Heart right ventricle (tissue), 16 donors: ENCODE data around the gene LRP1-AS. TPM values are rescaled to one million over a fixed set of nuclear protein-coding genes. Genes with fewer than 3 reads are reported as not detected.

ENCODE experiments used
- ATAC-seq, 8 donors: fragments of 200-7000 bp; cut with Tn5 transposase; one replicate each; pipeline ENCODE4 v1.9.1; 2020; ENCODE audit warnings: mild to moderate bottlenecking in 8 of 8, moderate library complexity in 8 of 8, moderate number of reproducible peaks in 1 of 8
- DNase-seq, 2 donors: peaks; one replicate each; pipeline ENCODE4 v3.0.0-alpha.2; 2020
- H3K27ac ChIP-seq, 10 donors: fragments of 200-600 bp; sonication (generic) in 2 of 10; one replicate each; pipeline versions ENCODE4 v1.5.0 to v1.8.0; 2020 to 2022; ENCODE audit warnings: mild to moderate bottlenecking in 3 of 10
- H3K27me3 ChIP-seq, 7 donors: fragments of 200-600 bp; one replicate each; pipeline ENCODE4 v1.8.0; 2021 to 2022; ENCODE audit warnings: mild to moderate bottlenecking in 2 of 7
- H3K36me3 ChIP-seq, 9 donors: fragments of 200-600 bp; sonication (generic) in 1 of 9; one replicate each; pipeline versions ENCODE4 v1.5.0 to v1.8.0; 2020 to 2022; ENCODE audit warnings: mild to moderate bottlenecking in 2 of 9
- H3K4me1 ChIP-seq, 9 donors: fragments of 200-600 bp; sonication (generic) in 1 of 9; one replicate each; pipeline versions ENCODE4 v1.5.0 to v1.8.0; 2020 to 2022; ENCODE audit warnings: mild to moderate bottlenecking in 4 of 9
- H3K4me3 ChIP-seq, 10 donors: fragments of 200-600 bp; sonication (generic) in 2 of 10; one replicate each; pipeline versions ENCODE4 v1.5.0 to v1.8.0; 2020 to 2022; ENCODE audit warnings: mild to moderate bottlenecking in 7 of 10, moderate library complexity in 2 of 10
- H3K9me3 ChIP-seq, 11 donors: fragments of 200-600 bp in 10 of 11; sonication (generic) in 2 of 11; one replicate each; pipeline versions ENCODE4 v1.5.0 to v1.8.0; 2013 to 2022; ENCODE audit warnings: mild to moderate bottlenecking in 2 of 11, control low read depth in 1 of 11, moderate library complexity in 1 of 11
- CTCF ChIP-seq, 9 donors: fragments of 200-600 bp; sonication (generic) in 2 of 9; IDR thresholded peaks; one replicate each; pipeline versions ENCODE4 v1.5.0 to v1.8.0; 2021 to 2022; ENCODE audit warnings: antibody characterized with exemption in 9 of 9, mild to moderate bottlenecking in 5 of 9, moderate library complexity in 1 of 9
- WGBS, 2 donors: extraction: QIAGEN DNeasy Blood & Tissue Kit; methylation state at CpG; one replicate each; pipeline ENCODE4 v1.1.7; 2013; ENCODE audit warnings: inconsistent platforms in 1 of 2; 5-methylcytosine and 5-hydroxymethylcytosine counted together
- intact Hi-C, 10 donors: fragments of 100-400 bp; cut with DNase I; formaldehyde crosslinking; loops; one replicate each; pipeline versions ENCODE4 v1.11.1 to v1.14.2; 2022
- polyA plus RNA-seq, 2 donors: library from polyadenylated mRNA; stranded (reverse); fragments of 200-250 nt; gene quantifications; one replicate each; pipeline ENCODE4 v1.2.3, GENCODE V29; 2013
- total RNA-seq, 10 donors: library from RNA; stranded (reverse); fragmentation: NEBNext Ultra II Directional in 3 of 10; extraction: Animal tissue kit (Norgen Biotek cat#: 25700) in 3 of 10; gene quantifications; one replicate each; pipeline versions ENCODE4 v1.2.1 to v1.2.4, GENCODE V29; 2021 to 2023
- donor health status: Arrhythmogenic right ventricular cardiomyopathy.
- donor health status: ischemic (EF 13 %, LVEDD 7.1; RV severe dilation, severe dysfunction).
- donor health status: healthy with polysubstance abuse.
- donor health status: DM: no; HTN: yes; CAD: no.
- donor health status: DM: no; HTN: no; CAD: no.
- donor health status: ischemic (EF 25% LVEDD 6.9; RV normal size, moderate dysfunction).
- donor health status: ischemic (EF 25% LVEDD 5.7; RV mildly dilated, moderate dysfunction).
- donor health status: healthy.
- donor health status: DM: yes; HTN: yes; CAD: no.
- donor health status: Ischemic cardiomyopathy.
- donor health status: ischemic (EF 35%, LVEDD 5.7; RV mildly dilated, moderate dysfunction).
- donor health status: nonischemic (EF 11% LVEDD 7.7; RV severe dilation, severe dysfunction).
- donor health status: DM: yes; HTN: yes; CAD: no.
- donor health status: PGD.
- donor health status: ischemic (EF 29% LVEDD 5.4; RV normal size, mild dysfunction).
- donor health status: nonischemic (EF 23%, LVEDD 6.1; RV moderate dilation, normal function).

Gene LRP1-AS
- total and polyA plus RNA-seq, 12 donors = not detected

DNA sequence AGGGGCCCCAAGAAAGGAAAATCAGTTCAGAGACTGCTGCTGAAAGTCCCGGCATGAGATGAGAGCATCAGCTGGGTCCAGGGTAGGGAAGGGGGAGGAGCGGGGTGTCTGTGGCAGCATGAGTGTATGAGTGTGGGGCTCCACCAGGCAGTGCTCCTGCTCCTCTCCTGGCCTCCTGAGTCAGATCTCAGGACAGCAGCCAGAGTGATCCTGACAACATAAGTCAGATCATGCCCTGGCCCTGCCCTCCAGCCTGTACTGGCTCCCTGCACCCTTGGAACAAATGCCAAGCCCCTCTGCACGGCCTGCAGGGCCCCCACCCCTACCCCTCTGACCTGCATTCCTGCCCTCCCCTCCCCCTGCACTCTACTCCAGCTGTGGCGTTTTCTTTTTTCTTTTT lies 24.2 kb upstream of the LRP1-AS start:
- H3K27me3 ChIP-seq = no peaks in the 10 kb centered on the region
- H3K4me1 ChIP-seq = peaks cover 0 to 19% (median 7%) of the 10 kb centered on the region in 9 donors
- ATAC-seq (peak in 6 of 8 donors; percentile 8 to 37 (median 18)), DNase-seq (no peak)
- peaks cover 0 to 97% (median 22%) of the 10 kb centered on the region in 9 donors for H3K36me3 ChIP-seq
- 49 to 58% methylated on average over 4 of the region's 4 CpGs for WGBS, 2 donors
- no peak for TF ChIP-seq CTCF (IDR thresholded peaks at IDR 0.05)
- no peaks in the 10 kb centered on the region for H3K9me3 ChIP-seq
- H3K4me3 ChIP-seq = no peak overlapping the region
- H3K27ac ChIP-seq = no peak overlapping the region
- intact Hi-C loops = loop anchor here in 2 of 10 donors (2.0 to 5.0 kb wide), 2 partner anchors 44 to 47 kb away; partner anchors contain the start of gene LRP1 (in 1 of the 2)

DNA sequence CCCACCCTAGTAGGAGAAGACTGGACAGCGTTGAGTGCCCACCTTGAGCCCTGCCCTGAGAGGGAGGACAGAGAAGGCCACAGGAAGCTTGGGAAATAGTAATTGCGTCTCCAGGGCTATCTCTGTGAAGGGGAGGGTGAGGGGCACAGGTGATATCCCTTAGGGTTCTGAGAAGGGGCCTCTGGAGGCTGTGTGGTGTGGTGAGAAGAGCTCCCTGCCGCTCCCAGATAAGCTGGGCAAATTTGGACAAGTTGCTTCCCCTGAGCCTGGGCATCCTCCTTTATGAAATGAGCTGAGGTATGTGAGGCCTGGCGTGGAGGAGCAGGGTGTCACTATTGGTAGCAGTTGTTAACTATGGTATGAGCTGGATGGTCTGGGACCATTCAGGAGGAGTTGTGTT lies 23.5 kb upstream of the LRP1-AS start:
- 83 to 92% methylated on average over 4 of the region's 4 CpGs for WGBS, 2 donors
- H3K4me1 ChIP-seq = peaks cover 0 to 18% (median 7%) of the 10 kb centered on the region in 9 donors
- H3K27ac ChIP-seq = peak overlapping the region in 2 of 10 donors; percentile 10 to 21
- intact Hi-C loops = loop anchor here in 2 of 10 donors (2.0 to 5.0 kb wide), 2 partner anchors 44 to 46 kb away; partner anchors contain the start of gene LRP1 (in 1 of the 2)
- no peak overlapping the region for H3K4me3 ChIP-seq
- ATAC-seq (no peak), DNase-seq (no peak)
- no peak for TF ChIP-seq CTCF (IDR thresholded peaks at IDR 0.05)
- peaks cover 0 to 97% (median 23%) of the 10 kb centered on the region in 9 donors for H3K36me3 ChIP-seq
- H3K27me3 ChIP-seq = no peaks in the 10 kb centered on the region
- no peaks in the 10 kb centered on the region for H3K9me3 ChIP-seq

GRCh38 chr12:57170408-57170807 lies 23.0 kb upstream of the LRP1-AS start:
- H3K9me3 ChIP-seq = no peaks in the 10 kb centered on the region
- no peak for TF ChIP-seq CTCF (IDR thresholded peaks at IDR 0.05)
- intact Hi-C loops = loop anchor here in 2 of 10 donors (2.0 to 5.0 kb wide), 2 partner anchors 43 to 46 kb away; partner anchors contain the start of gene LRP1 (in 1 of the 2)
- H3K27me3 ChIP-seq = no peaks in the 10 kb centered on the region
- 94 to 96% methylated on average over 1 of the region's 1 CpG for WGBS, 2 donors
- H3K36me3 ChIP-seq = peaks cover 0 to 97% (median 28%) of the 10 kb centered on the region in 9 donors
- DNase-seq (no peak), ATAC-seq (no peak)
- peaks cover 0 to 14% (median 4%) of the 10 kb centered on the region in 9 donors for H3K4me1 ChIP-seq
- peak overlapping the region in 1 of 10 donors; percentile 10 for H3K27ac ChIP-seq
- H3K4me3 ChIP-seq = no peak overlapping the region

GRCh38 chr12:57169969-57170368 lies 22.6 kb upstream of the LRP1-AS start:
- Histone ChIP-seq H3K4me3 (no peak overlapping the region), H3K9me3 (no peaks in the 10 kb centered on the region), H3K36me3 (peaks cover 0 to 97% (median 29%) of the 10 kb centered on the region in 9 donors), H3K4me1 (peaks cover 0 to 10% (median 0%) of the 10 kb centered on the region in 9 donors), H3K27ac (peak overlapping the region in 1 of 10 donors; percentile 44), H3K27me3 (no peaks in the 10 kb centered on the region)
- DNase-seq (no peak), ATAC-seq (no peak)
- no peak for TF ChIP-seq CTCF (IDR thresholded peaks at IDR 0.05)
- 70 to 74% methylated on average over 7 of the region's 7 CpGs for WGBS, 2 donors
- intact Hi-C loops = loop anchor here in 2 of 10 donors (2.0 to 5.0 kb wide), 2 partner anchors 43 to 45 kb away; partner anchors contain the start of gene LRP1 (in 1 of the 2)
